HG03442 (cell line): ENCODE data around the gene GUCD1.

Source experiments
- ATAC-seq: cut with Tn5 transposase; IDR thresholded peaks from one replicate; pipeline ENCODE4 v1.9.1; 2021; ENCODE audit warnings: mild to moderate bottlenecking, moderate library complexity; ENCODE audit not compliant: unreplicated experiment

The GUCD1 gene

DNA sequence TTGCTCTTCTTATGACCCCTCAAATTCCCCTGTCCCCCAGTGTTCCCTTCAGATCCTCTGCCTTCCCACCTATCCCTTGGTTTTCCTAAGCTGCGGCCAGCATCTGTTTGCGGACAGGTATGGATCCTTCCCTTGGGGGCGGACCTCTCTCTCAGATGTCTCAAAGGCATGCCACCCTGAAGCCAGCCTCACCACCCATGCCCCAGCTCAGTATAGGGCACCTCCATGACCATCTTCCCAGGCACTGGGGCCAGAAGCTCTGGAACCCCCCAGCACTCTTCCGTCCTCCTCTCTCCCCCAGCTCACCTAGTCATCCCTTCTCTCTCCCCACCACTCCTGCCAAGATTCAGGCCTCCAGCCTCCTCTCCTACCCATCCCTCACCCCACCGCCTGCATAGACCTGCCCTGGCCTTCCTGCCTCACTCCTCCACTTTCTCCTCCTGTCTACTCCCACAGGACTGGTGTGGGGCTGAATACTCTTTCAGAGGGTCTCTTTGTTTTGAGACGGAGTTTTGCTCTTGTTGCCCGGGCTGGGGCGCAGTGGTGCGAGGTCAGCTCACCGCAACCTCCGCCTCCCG is 35.7 kb upstream of the GUCD1 start:
- ATAC-seq, result no peak

- ATAC-seq, result no peak
These were observed 34.6 kb upstream of the GUCD1 start for GRCh38 chr22:24589518-24590030.

GRCh38 chr22:24588757-24589481 is 34.0 kb upstream of the GUCD1 start:
- ATAC-seq, result no peak

DNA sequence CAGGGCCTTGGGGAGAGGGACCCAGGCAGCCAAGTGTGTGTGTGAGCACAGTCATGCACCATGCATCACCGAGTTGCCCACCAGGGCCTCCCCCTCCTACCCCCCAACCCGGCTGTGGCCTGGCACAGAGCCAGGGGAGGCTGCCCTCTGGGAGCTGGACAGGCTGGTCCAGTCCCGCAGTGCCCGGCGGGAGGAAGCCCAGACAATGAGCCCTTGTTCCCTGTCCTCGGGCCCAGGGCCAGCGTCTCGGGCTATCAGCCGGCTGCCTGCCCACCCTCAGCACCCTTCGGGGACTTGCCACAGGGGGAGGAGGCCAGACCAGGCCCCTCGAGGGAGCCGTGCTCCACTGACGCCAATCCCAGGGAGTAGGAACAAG is 33.4 kb upstream of the GUCD1 start:
- no peak for ATAC-seq

DNA sequence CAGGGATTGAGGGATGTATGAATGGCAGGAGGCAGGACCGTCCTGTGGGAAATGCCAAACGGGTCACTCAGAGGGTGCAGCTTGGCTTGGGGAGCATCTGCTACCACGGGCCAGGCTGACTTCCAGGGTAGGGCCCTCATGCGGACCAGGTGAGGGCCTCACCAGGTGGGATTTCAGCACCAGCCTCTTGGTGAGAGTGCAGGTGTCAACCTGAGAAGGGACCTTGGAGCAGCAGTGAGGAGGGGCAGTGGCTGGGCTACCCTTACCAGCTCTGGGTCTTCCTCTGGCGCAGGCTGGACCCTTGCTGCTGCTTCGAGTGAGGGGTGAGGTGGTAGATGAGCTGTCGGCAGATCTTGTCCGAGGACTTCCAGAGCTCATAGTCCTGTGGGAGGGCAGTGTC is 33.0 kb upstream of the GUCD1 start:
- ATAC-seq, result no peak

DNA sequence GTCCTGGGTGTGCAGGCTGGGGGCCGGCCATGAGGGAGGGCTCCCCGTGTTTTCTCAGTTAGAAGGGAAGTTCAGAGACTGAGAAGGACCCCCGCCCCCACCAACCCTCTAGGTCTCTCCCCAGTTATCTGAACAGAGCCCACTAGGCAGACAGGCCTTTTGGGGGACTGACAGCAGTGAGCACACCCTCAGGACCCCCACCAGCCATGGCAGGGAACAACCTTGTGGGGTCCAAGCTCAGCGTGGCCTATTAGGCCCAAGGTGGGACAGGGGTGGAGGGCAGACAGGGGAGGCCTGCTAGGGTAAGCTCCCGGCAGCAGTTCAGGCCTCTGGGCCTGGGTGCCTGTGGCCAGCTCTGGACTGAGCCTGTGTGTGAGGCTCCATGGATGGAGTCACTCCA is 32.3 kb upstream of the GUCD1 start:
- ATAC-seq, result no peak

DNA sequence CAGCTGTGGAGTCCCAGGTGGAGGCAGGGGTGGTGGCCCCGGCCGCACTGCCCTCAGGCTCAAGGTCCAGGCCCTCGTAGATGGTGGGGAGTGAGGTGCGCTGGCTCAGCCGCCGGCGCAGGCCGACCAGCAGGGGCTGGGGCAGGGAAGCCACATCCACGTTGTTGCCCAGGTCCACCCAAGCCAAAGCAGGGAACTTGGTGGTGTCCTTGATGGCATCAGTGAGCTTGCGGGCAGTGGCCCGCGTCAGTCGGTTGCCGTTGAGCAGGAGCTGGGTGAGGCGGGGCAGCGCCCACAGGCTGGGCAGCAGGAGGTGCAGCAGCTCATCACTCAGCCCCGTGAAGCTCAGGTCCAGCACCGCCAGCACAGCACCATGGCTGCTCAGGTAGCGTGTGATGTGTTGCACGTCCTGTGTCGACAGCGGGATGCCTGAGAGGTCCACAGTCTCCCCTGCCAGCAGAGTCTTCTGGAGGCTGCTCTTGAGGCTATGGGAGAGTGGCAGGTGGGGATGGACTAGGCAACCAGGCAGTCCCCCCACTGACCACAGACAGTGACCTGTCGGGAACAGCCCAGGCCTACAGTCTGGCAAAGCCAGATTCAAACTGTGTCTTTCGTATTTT is 31.1 kb upstream of the GUCD1 start:
- no peak for ATAC-seq

DNA sequence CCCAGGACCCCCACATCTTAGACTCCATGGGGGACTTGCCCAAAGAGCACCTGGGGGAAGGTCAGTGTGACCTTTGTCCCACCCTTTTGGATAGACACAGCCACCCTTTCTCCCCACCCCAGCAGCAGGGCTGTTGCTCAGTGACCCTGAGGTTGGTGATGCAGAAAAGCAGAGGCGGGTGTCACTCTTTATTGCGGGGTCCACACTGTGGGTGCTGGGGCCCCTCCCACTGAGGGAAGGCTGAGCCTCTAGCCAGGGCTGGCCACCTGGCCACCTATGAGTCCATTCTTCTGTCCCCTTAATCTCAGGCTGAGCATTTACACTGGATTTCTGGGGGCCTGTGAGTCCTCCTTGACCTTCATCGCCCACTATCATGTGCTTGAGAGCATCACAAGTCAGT is 30.5 kb upstream of the GUCD1 start:
- ATAC-seq, result no peak

- ATAC-seq, result no peak
These were observed 30.0 kb upstream of the GUCD1 start for GRCh38 chr22:24584871-24585411.

DNA sequence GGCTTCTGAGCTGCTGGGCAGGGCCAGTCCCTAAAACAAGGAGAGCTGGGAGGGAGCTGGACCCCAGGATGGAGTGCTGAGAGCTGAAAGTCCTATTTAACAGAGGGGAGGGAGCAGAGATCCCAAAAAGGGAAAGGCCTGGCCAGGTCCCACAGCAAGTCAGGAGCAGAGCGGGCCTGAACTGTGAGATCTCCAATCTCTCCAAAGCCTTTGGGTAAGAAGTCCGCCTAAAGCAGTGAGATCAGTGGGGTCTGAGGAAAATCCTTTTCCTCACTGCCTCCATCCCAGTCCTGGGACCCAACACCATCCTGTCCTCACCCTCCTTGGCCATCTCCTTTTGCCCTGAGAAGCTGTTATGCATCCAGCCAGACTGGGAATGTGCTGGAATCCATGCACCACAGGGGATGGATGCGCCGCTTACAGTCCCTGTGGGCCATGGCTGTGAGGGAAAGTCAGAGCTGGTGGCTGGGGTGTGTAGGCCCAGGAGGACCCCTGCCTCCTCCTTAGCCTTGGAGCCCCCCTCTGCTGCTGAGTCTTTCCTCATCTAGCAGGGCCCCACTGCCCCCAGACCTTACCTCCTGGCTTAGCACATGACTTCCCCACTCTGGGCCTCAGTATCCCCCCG is 29.3 kb upstream of the GUCD1 start:
- ATAC-seq, result no peak

- ATAC-seq, result no peak
These were observed 28.6 kb upstream of the GUCD1 start for GRCh38 chr22:24583221-24584165.

- ATAC-seq, result no peak
These were observed 27.3 kb upstream of the GUCD1 start for GRCh38 chr22:24582056-24582814.

- no peak for ATAC-seq
These were observed 25.3 kb upstream of the GUCD1 start for GRCh38 chr22:24580276-24580675.

DNA sequence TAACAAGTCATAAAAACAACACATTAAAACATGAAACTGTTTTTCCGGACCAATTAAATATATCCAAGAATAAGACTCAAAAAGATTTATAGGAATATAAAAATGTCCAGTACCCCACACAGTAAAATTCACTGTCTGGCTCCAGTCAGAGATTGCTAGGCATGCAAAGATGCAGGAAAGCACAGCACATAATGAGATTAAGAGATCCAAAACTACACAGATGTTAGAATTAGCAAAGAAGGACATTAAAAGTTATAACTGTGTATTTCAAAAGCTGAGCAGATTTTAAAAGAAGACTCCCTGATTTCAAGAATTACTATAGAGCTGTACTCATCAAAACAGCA is 24.3 kb upstream of the GUCD1 start:
- ATAC-seq, result no peak

GRCh38 chr22:24578355-24579257 is 23.7 kb upstream of the GUCD1 start:
- no peak for ATAC-seq

DNA sequence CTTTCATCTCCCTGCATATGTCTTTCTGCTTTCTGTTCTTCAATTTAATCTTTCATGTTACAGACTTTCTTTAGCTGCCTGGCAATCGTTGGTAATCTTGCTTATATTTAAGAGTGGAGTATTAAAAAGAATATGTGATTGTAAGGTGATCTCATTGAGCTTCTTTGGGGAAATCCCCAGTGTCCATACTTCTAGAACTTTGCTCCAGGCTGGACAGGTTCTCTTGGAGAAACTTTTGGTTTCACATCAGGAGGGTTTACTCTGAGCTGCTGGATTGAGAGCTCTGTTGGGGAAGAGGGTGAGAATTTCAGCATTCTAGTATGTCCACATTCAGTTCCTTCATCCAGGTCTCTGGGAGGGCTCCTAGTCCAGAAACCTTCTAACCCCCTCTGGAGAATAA is 21.8 kb upstream of the GUCD1 start:
- no peak for ATAC-seq

- no peak for ATAC-seq
These were observed 16.3 kb upstream of the GUCD1 start for GRCh38 chr22:24571266-24571665.

DNA sequence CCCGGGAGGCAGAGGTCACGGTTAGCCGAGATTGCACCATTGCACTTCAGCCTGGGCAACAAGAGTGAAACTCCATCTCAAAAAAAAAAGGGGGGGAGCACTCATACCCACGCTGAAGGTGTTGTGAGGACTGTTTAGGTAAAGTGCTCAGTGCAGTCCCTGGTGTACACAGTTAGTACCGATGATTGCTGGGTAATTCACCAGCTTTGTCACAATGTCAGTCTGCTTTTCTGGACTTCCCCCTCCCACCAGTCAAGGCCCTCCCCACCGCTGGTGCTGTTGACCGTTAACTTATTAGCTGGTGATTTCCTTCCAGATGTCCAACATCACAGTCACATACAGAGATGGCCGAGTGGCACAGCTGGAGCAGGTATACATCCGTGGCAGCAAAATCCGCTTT is 12.7 kb upstream of the GUCD1 start:
- ATAC-seq, result no peak
